Thyroid gland (tissue), 4 donors: Measurements from ENCODE around the gene MGLL.

Experiments
- CTCF ChIP-seq, 6 experiments: fragments of 200-600 bp in 3 of 6; fragments of 450-650 bp in 3 of 6; sonication (generic) in 3 of 6; IDR thresholded peaks; one replicate each; pipeline ENCODE4 v1.5.1; 2016 to 2019; ENCODE audit warnings: antibody characterized with exemption in 6 of 6, mild to moderate bottlenecking in 2 of 6, inconsistent platforms in 1 of 6, moderate library complexity in 1 of 6
- POLR2A ChIP-seq, 2 donors: fragments of 450-650 bp; IDR thresholded peaks; one replicate each; pipeline ENCODE4 v1.6.1; 2017; ENCODE audit warnings: antibody characterized with exemption in 2 of 2, mild to moderate bottlenecking in 2 of 2, moderate library complexity in 1 of 2

- TF ChIP-seq CTCF (IDR thresholded peaks at IDR 0.05) (no peak), POLR2A (IDR thresholded peaks at IDR 0.05) (no peak)
Measured at GRCh38 chr3:127770671-127771355, 51.5 kb downstream of the MGLL start.
